Daoy (cell line): Measurements from ENCODE around the gene TP63. TPM values are rescaled to one million over a fixed set of nuclear protein-coding genes. Genes with fewer than 3 reads are reported as not detected.

Experiments
- DNase-seq: peaks from one replicate; pipeline ENCODE4 v3.0.0-alpha.2; 2015; ENCODE audit warnings: low read depth
- total RNA-seq: library from RNA; depleted of rRNA; stranded (reverse); fragments of >200 nt; shearing (Covaris generic); gene quantifications from 2 replicates; pipeline ENCODE4 v1.2.3, GENCODE V29; 2014

Gene TP63
- total RNA-seq, 1 experiment from 2014 or later, result 0.29 TPM

DNA sequence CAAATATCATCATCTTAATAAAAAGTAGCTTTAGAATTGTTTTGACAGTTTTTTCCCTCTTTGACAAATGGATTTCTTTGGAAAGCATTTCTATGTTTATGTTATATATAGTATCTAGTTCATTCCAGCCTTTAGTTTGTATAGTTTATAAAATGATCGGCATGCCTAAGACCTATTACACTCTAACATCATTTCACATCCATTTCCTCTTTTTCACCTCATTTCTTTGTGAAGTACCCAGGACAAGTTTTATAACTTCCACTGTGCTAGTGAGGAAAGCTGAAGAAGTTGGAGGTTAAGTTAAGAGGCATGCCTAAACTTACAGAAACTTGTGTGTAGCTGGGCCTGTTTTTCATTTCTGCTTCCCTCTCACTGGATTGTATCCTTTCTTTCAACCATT, 178.4 kb downstream of the TP63 start:
- no peak for DNase-seq

DNA sequence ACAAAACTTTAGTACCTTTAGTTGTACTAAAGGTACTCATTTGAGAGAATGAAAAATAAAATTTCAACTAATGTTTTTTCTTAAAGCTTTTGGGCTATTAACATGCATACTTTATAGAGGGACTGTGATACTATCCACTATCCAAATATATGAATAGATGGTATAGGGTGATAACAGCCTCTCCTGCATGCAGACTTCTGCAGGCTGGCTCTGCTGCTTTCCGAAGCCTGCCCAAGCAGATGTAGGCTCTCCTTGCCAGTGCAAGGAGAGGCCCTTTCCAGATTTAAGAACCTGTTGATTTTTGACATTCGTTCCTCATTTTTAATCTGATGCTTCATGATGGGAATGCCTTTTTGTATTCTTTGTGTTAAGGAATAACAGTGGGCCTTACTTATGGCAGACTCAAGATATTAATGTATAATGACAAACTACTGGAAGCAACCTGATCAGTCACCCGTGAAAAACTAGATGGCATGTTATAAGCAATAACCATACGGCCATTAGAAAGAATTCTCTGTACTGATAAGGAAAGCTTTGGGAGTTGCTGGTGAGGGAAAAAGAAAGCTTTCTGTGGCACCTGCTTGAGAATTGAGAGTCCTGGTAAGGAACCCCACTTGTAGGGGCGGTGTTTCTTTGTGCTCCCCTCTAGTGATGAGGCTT, 181.7 kb downstream of the TP63 start:
- no peak for DNase-seq

DNA sequence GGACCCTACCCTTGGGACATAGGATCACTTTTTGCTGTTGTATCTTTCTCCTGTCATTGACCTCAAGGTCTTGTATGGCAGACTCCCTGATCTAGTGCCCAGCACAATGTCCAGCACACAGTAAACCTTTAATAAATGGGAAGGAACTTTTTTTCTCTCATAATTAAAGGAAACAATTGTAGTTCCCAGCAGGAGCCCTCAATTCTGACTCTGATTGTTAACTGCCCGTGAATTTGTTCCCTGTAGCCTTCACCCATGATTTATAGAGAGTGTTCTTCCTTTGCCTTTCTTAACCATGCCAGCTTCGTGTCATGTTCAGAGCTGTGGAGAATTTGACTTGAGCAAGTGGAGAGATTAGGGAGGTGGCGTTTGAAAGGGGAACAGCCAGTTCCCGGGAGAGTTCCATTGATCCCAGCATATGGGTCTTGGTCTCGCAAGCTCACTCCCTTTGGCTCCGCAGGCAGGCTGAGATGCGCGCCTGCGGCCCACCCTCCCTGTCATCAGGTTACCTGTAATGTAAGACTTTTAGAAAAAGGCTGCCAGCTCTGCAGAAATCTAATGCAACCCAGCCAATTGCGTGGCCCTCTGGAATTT, 182.6 kb downstream of the TP63 start:
- DNase-seq, result no peak

DNA sequence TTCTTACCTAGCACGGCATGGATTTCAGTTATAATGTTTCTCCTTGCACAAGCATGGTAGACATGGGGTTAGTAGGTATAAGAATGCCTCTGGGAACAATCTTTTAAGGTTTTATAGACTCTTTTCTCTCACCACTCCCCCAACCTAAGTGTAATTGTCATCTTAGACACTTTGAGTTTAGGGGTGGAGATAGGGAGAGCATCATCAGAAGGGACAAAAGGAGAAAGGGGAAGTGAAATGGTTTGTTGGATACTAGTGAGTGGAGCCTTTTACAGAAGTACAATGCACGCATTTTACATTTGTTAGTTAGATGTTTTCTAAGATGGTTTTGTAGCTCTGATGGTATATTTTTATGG, 189.2 kb downstream of the TP63 start:
- no peak for DNase-seq

DNA sequence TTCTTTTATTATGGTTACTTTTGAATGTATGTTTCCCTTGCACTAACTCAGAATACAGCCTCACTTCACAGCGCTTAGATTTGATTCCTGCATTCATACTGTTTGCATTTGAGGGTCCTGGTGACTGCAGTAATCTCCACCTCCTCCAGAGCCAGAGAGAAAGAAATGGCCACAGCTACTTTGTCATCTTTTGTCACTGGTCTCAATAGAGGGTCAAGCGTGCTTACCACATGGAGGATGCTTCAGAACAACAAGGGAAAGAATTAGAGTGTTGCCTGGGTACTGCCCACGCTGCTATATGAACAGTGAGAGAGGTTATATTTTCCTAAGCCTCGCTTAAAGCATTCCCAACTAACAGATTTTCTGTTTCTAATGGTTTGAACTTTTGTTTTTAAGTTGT, 190.1 kb downstream of the TP63 start:
- DNase-seq, result no peak

DNA sequence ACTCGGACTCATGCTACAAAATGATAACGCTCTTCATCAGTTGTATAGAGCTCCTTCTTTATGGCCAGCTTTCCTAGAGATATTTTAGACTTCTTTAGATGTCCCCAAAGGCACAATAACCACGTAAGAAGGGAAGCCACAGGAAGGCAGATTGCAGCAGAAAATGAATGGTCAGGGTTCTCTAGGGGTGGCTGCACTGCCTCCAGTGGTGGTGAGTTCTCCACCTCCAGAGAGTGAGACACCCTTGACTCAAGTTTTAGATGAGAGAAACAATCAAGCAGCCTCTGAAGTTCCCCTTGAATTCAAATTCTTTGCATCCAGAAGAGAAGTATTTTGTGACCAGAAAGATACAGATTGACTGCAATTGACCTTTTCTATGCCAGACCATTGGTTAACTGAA, 191.5 kb downstream of the TP63 start:
- no peak for DNase-seq

DNA sequence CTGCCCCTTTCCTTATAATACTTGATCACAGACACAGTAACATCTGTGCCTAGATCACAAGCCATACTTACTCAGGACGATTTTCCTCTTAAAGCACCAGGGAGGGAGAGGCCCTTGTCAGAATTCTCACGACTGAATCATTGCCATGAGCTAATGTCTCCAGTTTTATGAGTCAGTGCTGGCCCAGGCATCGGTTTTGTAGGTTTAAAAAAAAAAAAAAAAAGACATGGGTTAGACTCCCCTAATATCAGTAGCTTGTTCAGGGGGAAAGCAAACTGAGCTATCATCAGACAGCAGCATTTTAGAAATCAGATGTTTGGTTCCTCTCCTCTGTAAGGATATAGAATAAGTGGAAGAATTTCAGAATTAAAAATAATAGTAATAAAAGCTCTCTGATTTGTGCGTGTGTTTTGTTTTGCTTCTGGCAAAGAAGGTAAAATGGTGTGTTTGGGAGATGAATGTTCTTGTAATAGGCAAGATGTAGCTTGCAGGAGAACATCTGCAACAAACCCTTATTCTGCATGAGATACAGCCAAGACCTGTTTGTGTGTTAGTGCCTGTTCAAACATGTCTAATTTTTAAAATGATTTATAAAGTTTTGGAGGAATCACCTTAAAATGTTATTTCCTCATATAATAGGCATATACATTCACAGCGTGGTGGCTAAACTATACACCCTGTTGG, 193.6 kb downstream of the TP63 start:
- DNase-seq, result peak; percentile 81

DNA sequence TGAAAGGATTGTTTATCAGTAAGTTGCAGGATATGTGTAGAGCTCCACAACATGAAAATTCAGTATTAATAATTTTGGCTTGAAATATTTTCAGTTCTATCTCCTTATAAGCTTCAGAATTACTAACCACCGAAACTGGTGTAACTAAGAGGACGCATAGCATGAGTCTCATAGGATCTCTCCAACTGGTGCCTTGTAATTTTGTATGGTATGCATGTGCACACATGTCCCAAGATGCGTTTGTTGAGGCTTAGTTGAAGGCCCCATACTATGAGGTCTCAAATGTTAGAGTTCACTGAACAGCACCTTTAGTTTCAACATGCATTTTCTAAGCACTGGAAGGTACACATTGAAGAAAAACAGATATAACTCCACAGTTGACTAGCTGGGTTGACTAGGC, 195.4 kb downstream of the TP63 start:
- DNase-seq, result no peak

DNA sequence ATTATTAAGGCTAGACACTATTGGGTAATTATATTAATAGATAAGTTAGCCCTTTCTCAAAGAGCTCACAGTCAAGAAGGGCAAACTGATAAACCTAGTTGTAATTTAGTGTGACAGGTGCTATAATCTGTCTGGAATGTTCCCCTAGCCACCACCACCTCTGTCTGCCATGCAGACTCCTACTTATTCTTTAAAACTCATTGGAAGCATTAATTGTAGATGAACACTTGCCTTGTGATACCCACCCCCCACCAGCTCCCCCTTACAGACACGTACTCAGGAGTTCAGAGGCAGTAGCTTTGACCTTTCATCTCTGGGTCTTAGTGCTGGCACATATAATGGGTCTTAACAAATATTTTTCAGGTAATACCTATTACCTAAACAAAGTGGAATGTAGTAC, 195.9 kb downstream of the TP63 start:
- DNase-seq, result no peak

DNA sequence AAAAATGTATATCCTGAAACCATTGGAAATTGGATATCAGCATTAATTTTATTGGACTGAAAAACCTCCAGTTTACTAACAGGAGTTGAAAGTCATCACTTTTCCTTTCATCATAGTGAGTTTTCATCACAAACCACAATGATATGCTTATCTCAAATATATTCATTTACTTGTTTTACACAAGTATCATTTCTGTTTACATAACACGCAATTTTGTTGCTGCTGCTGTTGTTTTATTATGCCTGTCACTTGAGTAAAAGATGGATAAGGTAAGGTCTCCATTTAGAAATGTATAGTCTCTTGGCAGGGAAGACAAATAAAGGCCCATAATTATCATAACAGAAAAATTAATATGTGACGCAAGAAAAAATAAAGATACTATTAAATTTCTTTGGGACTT, 199.2 kb downstream of the TP63 start:
- DNase-seq, result no peak

DNA sequence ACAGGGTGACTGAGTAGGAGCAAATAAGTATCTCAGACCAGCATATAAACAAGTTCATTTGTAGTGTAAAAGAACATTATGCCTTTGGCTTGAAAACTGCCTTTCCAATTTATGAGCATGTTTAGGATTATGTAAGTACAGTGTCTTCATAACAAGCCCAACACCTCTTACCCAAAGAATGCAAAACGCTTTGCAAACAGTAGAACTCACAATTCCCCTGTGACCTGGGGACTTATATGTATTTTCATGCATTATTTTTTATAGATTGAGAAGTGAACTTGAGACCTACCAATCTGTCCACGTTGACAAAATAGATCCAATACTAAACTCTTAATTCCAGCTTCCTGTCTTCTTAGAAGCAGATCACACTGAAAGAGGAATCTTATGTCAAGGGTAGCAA, 202.1 kb downstream of the TP63 start:
- no peak for DNase-seq

DNA sequence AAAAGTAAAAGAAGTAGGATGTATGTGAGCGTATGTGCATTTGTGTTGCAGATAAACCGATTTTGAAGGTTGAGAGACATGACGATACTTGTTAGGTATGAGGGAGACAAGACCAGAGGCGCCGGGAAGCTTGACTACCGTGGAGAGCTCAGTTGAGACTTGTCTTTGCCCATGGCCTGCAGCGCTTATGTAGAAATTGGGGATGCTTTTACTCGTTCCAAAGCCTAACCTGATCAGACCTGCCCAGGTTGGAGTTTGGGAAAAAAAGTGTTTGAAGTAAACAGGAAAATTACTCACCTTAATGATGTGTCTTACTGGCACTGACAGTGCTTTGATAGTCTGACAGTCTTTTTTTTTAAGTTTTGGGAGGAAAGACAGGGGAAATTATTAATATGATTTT, 202.8 kb downstream of the TP63 start:
- no peak for DNase-seq

DNA sequence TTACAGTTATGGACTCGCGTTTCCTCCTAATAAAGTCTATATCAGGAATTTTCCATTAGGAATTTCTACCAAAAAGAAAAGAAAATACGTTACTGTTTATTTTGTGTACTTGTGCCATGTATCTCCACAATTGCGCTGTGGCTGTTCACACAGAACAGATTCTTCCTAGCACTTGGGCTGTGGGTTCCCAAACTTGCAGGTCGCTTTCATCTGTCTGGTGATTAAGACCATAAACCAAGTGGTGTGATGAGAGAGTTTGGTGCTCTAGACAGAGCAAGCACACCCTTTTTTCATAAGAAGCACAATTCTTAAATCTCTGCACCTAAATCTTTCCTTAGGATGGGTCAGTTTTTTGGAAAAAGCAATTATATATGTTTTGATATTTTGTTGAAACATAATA, 203.3 kb downstream of the TP63 start:
- DNase-seq, result no peak

DNA sequence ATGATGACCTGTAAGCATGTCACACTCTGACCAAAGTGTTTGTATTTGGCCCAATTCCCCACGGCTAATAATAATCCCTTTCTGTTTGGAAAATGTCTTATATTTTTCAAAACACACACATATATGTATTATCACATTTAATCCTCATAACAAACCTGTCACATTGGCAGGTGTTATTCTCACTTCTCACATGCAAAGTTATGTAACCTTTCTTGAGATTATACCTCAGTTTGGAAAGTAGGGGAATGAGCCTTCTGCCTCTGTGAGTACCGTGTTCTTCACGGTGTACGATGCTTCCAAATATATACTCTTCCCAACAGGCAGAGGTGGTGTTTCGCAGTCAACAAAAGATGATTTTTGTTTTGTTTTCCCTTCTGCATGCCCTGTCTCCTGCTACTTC, 205.6 kb downstream of the TP63 start:
- no peak for DNase-seq

DNA sequence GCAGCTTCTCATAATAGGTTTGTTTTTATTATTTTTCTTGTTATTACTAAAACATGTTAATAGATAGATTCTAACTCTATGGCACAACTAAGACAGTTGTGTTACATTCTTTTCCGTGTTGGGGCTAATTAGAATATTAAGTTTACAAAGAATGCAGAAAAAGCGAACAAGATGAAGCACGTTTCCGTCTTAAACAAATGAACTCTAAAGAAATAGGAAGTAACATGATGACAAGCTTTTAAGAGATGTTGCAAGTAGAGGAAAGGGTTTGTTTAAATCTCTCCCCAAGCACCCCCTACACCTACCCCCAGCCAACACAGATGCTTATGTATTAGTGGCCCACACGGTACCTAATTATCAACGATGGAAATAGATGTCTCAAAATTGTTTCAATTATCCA, 207.1 kb downstream of the TP63 start:
- no peak for DNase-seq

DNA sequence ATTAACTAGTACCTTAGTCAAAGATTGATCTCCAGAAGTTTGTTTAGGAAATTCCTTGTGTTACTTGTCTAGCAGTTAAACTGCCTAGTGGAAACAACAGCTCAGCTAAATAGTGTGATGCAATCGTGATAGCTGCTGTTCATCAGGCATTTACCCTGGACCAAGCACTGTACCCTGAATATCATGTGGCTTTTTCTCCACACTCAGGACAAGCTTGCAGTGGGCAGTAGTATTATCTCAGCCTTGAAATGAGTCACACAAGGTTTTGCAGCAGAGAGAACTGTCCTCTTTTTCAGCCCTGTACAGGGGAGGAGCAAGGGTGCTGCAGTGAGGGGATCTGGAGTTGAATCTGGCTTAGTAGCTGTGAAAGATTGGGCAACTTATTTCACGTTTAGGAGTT, 208.4 kb downstream of the TP63 start:
- peak; percentile 11 for DNase-seq

DNA sequence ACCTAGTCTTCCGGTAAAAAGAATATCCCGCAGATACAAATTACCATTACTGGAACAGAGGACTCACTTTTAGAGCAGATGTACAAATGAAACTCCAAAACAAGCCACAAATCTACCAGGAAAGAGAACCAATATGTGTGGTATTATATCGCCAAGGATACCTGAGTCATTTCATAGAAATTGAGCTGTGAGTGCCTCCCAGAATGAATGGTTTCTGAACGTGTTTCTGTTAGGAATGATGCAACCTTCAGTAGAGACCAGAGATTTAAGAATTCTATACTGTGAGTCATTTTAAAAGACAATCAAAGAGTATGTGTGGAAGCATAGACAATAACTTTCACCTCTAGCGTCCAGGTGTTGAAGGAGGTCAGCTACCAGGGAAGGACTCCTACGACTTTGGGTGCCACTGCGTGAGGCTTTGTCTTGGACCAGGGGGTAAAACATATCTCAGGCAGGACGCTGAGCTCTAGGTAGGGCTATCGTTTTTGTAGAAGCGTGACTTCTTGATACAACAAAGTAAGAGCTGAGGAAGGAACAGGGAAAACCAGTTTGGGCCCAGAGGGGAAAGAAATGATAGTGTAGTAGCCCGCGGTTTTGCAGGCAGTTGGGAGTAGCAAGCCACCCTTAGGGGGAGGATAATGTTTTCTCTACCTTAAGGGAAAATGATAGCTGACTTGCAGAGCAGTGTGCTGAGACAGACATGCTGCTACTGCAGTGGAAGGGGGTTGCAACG, 210.4 kb downstream of the TP63 start:
- DNase-seq, result no peak

DNA sequence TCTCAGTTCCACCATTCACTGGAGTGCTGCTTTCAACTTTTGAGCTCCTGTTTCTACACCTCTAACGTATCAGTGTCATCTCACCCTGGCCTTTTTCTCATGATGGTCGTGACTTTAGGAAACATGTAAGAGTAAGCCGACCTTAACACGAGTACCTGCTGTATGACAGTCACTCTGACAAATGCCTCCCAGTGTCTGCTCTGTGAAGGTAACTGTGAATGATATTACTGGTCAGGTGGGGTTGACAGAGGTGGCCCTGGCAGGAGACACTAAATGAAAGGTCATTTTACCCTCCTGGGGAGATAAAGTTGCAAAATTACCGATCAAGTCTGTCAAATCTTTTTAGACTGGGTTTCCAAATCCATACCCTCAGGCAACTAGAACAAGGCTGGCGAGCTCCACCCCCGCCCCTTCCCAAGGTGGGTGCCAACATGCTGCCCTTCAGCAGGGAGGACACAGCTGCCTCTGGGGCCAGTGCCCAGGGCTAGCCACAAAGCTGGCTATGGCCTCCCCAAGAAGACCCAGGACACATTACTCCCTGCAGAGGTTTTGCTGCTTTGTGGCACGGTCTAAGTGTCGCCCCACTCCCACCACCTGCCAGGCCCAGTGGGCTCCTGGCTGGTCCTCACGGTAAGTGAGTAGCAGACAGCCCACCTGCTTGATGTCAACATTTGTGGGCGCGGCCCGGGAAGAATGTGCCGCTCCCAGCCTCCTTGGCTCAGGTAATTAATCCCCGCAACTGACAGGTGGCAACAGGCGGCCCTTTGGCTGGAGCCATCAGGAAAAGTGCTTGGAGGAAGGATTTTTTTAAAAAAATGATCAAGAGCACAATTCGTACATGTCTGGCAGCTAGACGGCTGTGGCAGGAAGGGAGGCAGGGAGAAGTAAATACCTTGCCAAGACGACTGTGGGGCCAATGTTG, 211.8 kb downstream of the TP63 start:
- DNase-seq, result no peak

DNA sequence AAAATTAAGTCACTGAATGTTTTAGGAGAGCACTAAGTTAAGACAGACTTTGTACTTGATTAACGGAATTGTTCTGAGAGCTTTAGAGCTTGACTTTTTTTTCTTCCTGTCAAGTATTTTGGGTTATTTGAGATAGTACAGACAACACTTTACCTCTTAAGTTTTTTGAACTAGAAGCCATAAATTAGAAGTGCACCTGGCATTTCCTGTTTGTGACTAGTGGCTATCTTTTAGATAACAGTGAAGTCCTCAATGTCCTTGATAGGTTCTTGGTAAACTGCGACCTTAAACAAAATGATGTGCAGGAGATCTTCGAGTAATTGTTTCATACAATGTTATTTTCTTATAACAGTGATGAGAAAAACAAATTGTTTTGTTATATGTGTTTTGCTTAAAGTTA, 213.9 kb downstream of the TP63 start:
- DNase-seq, result no peak

DNA sequence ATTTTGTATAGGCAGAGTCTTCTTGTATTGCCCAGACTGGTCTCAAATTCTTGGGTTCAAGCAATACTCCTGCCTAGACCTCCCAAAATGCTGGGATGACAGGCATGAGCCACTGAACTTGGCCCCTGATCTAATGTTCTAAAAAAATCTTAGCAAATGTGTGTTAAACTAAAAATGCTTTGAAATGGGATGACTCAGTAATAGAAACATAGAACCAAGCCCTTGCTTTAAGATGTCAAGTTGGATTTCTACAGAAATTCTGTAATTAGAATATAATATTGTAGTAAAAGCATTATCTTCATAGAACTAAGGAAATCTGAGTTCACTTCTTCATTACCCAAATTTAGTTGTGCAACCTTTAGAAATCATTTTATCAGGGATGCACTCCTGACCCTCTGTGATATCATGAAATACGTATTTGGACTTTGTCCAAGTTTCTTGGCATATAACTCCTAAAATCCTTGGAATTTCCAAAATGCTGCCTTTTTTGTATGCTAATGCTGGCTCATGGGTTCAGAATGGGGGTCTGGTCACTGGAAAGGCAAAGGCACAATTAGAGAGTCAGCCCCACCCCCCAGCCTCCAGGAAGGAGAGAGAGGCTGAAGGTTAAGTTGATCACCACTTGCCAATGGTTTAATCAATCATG, 217.3 kb downstream of the TP63 start:
- DNase-seq, result no peak

DNA sequence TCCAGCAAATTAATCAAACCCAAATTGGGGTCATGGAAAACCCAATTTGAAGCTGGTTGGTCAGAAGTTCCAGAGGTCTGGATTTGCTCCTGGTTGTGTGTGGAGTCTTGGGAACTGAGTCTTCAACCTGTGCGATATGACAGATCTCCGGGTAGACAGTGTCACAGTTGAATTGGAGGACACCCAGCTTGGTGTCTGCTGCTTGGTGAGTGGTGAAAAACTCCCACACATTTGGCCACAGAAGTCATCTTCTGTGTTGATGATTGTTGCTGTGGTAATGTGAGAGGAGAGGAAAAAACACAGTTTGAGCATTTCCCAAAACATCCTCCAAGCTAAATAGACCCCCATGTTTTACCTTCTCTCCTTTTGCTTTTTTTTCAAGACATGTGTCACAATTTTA, 218.1 kb downstream of the TP63 start:
- DNase-seq, result no peak
